Esophagus mucosa (tissue), 1 donor: Measurements from ENCODE around the gene TMEM138. TPM values are rescaled to one million over a fixed set of nuclear protein-coding genes. Genes with fewer than 3 reads are reported as not detected.
A peak's percentile ranks its signal among the peaks of the same experiment; 100 is the strongest.

Experiments used
- ATAC-seq: fragments of 200-7000 bp; cut with Tn5 transposase; one replicate; pipeline ENCODE4 v1.9.1; 2020
- total RNA-seq: library from RNA; stranded (reverse); gene quantifications from one replicate; pipeline ENCODE4 v1.2.4, GENCODE V29; 2023
- donor health status: DM: yes; HTN: yes; CAD: no.

The TMEM138 gene
- total RNA-seq, 1 donor from 2014 or later: 23.1 TPM

GRCh38 chr11:61411589-61411988, 49.4 kb downstream of the TMEM138 start:
- ATAC-seq: no peak

- no peak for ATAC-seq
Observed at GRCh38 chr11:61413496-61413895, 51.3 kb downstream of the TMEM138 start.

GRCh38 chr11:61414547-61414946, 52.4 kb downstream of the TMEM138 start:
- ATAC-seq: no peak

GRCh38 chr11:61415381-61415780, 53.2 kb downstream of the TMEM138 start:
- no peak for ATAC-seq

GRCh38 chr11:61416941-61417340, 54.8 kb downstream of the TMEM138 start:
- ATAC-seq: no peak

GRCh38 chr11:61417670-61418069, 55.5 kb downstream of the TMEM138 start:
- ATAC-seq: peak; percentile 27

- ATAC-seq: peak; percentile 36
Observed at GRCh38 chr11:61418136-61418535, 56.0 kb downstream of the TMEM138 start.

Other genes with a start within 250 kb of the TMEM138 start
- 13.4 TPM for gene VPS37C, start 200.9 kb upstream of the TMEM138 start, total RNA-seq
- gene PGA3, start 158.9 kb upstream of the TMEM138 start, total RNA-seq: not detected
- gene PGA4, start 140.0 kb upstream of the TMEM138 start, total RNA-seq: not detected
- gene PGA5, start 121.2 kb upstream of the TMEM138 start, total RNA-seq: not detected
- 0.52 TPM for gene VWCE, start 67.1 kb upstream of the TMEM138 start, total RNA-seq
- gene DDB1, start 29.3 kb upstream of the TMEM138 start, total RNA-seq: 130 TPM
- gene TKFC, start 29.1 kb upstream of the TMEM138 start, total RNA-seq: 46.0 TPM
- 27.7 TPM for gene CYB561A3, start 492 bp upstream of the TMEM138 start, total RNA-seq
- gene TMEM216, start 30.2 kb downstream of the TMEM138 start, total RNA-seq: 7.3 TPM
- 44.8 TPM for gene CPSF7, start 67.6 kb downstream of the TMEM138 start, total RNA-seq
- 24.7 TPM for gene SDHAF2, start 67.8 kb downstream of the TMEM138 start, total RNA-seq
- 0.12 TPM for gene LRRC10B, start 146.4 kb downstream of the TMEM138 start, total RNA-seq
- gene SYT7, start 218.7 kb downstream of the TMEM138 start, total RNA-seq: 3.6 TPM